ENCODE measurements around the gene VPS13C.

Gene VPS13C

DNA sequence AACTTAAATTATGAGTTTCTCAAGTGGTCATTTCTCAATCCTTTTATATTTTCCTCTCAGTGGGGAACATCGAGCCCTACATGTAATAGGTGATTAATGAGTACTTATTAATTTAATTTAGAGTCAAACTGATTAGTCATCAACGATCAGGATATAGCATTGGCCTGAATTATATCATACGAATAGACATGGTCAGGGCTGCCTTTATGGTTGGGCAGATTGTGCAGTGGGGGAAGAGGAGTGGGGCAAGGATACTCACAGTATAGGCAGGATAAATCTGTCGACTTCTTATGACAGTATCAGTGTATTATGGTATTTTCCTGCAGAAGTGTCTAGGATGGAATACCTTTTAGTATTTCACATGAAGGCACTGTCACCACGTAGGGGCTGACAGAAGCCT lies 33.6 kb upstream of the VPS13C start:
- Histone ChIP-seq H2AK5ac (ENCODE audit: low read length) (no peak overlapping the region), H2BK15ac (replicated peaks; ENCODE audit: low read depth) (no peak overlapping the region), H4K8ac (ENCODE audit: low read depth, low read length) (no peak overlapping the region), H3K36me3 (ENCODE audit: control insufficient read depth, insufficient read depth, low read length) (no peaks in the 10 kb centered on the region), H3K4me2 (ENCODE audit: low read length) (no peak overlapping the region), H2BK120ac (ENCODE audit: low read depth, low read length) (no peak overlapping the region), H3K4me3 (ENCODE audit: low read length) (no peak overlapping the region), H2BK5ac (ENCODE audit: low read length) (no peak overlapping the region), H3K4me1 (ENCODE audit: control insufficient read depth, low read depth, low read length) (no peaks in the 10 kb centered on the region), H3K56ac (ENCODE audit: low read length) (no peak overlapping the region), H3K79me1 (ENCODE audit: low read length) (no peaks in the 10 kb centered on the region), H3K9ac (ENCODE audit: low read length) (no peak overlapping the region), H3K18ac (ENCODE audit: low read length) (no peak overlapping the region), H4K5ac (ENCODE audit: low read length) (no peak overlapping the region), H3K27ac (ENCODE audit: low read depth, low read length) (no peak overlapping the region), H3K79me2 (ENCODE audit: control insufficient read depth, insufficient read depth, low read length) (no peaks in the 10 kb centered on the region), H3K4ac (ENCODE audit: low read depth, low read length) (no peak overlapping the region), H3K27me3 (ENCODE audit: insufficient read depth, low read length, poor library complexity) (no peaks in the 10 kb centered on the region), H3K23ac (ENCODE audit: low read length) (no peak overlapping the region)
- no CpG with 5 or more reads among the region's 5 CpGs for WGBS (ENCODE audit: extremely low coverage, insufficient coverage, low lambda C conversion rate)
- no peak for DNase-seq

DNA sequence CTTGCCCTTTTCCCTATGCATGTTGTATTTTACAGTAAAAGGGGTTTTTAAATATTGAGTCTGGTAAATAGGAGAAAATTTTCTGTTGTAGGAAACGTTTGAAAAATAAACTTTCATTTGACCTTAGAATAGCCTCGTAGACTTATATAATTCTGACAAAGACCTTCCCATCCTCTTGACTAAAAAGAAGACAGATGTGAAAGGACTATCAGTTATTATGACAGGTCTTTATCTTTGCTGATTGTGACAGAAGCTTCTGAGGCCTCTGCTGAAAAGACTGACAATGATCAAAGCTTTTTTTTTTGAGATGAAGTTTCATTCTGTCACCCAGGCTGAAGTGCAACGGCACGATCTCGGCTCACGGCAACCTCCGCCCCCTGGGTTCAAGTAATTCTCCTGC lies 30.7 kb upstream of the VPS13C start:
- Histone ChIP-seq H2BK15ac (replicated peaks; ENCODE audit: low read depth) (no peak overlapping the region), H2AK5ac (ENCODE audit: low read length) (no peak overlapping the region), H3K79me1 (ENCODE audit: low read length) (no peaks in the 10 kb centered on the region), H2BK120ac (ENCODE audit: low read depth, low read length) (no peak overlapping the region), H3K79me2 (ENCODE audit: control insufficient read depth, insufficient read depth, low read length) (no peaks in the 10 kb centered on the region), H4K5ac (ENCODE audit: low read length) (no peak overlapping the region), H3K27me3 (ENCODE audit: insufficient read depth, low read length, poor library complexity) (no peaks in the 10 kb centered on the region), H3K23ac (ENCODE audit: low read length) (no peak overlapping the region), H3K36me3 (ENCODE audit: control insufficient read depth, insufficient read depth, low read length) (no peaks in the 10 kb centered on the region), H3K18ac (ENCODE audit: low read length) (no peak overlapping the region), H3K9ac (ENCODE audit: low read length) (no peak overlapping the region), H3K4me1 (ENCODE audit: control insufficient read depth, low read depth, low read length) (no peaks in the 10 kb centered on the region), H3K27ac (ENCODE audit: low read depth, low read length) (no peak overlapping the region), H3K4me2 (ENCODE audit: low read length) (no peak overlapping the region), H3K4me3 (ENCODE audit: low read length) (no peak overlapping the region), H2BK5ac (ENCODE audit: low read length) (no peak overlapping the region), H3K4ac (ENCODE audit: low read depth, low read length) (no peak overlapping the region), H3K56ac (ENCODE audit: low read length) (no peak overlapping the region), H4K8ac (ENCODE audit: low read depth, low read length) (no peak overlapping the region)
- no CpG with 5 or more reads among the region's 7 CpGs for WGBS (ENCODE audit: extremely low coverage, insufficient coverage, low lambda C conversion rate)
- no peak for DNase-seq

DNA sequence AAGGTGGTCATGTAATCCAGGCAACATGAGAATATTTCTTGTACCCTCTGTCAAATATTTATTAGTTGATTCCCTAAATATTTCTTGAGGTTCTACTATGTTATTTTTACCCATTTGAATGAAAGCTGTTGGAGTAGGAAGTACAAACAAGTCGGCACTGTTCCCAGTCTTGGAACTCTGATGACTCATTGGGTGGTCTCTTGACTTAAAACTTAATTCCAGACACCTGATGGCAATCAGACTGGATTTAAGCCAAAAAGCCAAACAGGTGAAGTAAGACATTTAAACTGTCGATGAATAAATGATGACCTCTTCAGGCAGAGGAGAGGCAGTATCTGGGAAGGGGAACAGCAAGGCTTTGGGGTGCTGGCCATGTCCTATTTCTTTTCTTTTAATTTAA lies 29.4 kb upstream of the VPS13C start:
- Histone ChIP-seq H3K18ac (ENCODE audit: low read length) (no peak overlapping the region), H3K79me1 (ENCODE audit: low read length) (no peaks in the 10 kb centered on the region), H2BK120ac (ENCODE audit: low read depth, low read length) (no peak overlapping the region), H3K56ac (ENCODE audit: low read length) (no peak overlapping the region), H3K79me2 (ENCODE audit: control insufficient read depth, insufficient read depth, low read length) (no peaks in the 10 kb centered on the region), H3K27ac (ENCODE audit: low read depth, low read length) (no peak overlapping the region), H3K4me1 (ENCODE audit: control insufficient read depth, low read depth, low read length) (no peaks in the 10 kb centered on the region), H3K27me3 (ENCODE audit: insufficient read depth, low read length, poor library complexity) (no peaks in the 10 kb centered on the region), H3K4ac (ENCODE audit: low read depth, low read length) (no peak overlapping the region), H3K4me2 (ENCODE audit: low read length) (no peak overlapping the region), H2BK15ac (replicated peaks; ENCODE audit: low read depth) (no peak overlapping the region), H3K23ac (ENCODE audit: low read length) (no peak overlapping the region), H3K4me3 (ENCODE audit: low read length) (no peak overlapping the region), H2BK5ac (ENCODE audit: low read length) (no peak overlapping the region), H3K9ac (ENCODE audit: low read length) (no peak overlapping the region), H2AK5ac (ENCODE audit: low read length) (no peak overlapping the region), H4K5ac (ENCODE audit: low read length) (no peak overlapping the region), H4K8ac (ENCODE audit: low read depth, low read length) (no peak overlapping the region), H3K36me3 (ENCODE audit: control insufficient read depth, insufficient read depth, low read length) (no peaks in the 10 kb centered on the region)
- no peak for DNase-seq
- no CpG with 5 or more reads among the region's 2 CpGs for WGBS (ENCODE audit: extremely low coverage, insufficient coverage, low lambda C conversion rate)

DNA sequence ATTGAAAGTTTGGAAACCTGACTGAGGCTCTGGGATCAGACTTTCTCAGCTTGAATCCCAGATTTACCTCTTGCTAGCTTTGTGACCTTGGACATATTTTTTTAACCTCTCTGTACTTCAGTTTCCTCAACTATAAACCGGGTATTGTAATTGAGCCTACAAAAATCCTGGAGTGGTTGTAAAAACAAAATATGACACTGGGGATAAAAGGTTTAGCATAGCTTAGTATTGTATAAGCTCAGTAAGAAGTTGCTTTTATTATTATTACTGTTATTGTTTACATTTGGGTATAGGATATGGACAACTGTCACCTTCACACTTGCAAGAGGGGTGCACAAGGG lies 28.1 kb upstream of the VPS13C start:
- Histone ChIP-seq H2BK120ac (ENCODE audit: low read depth, low read length) (no peak overlapping the region), H2BK5ac (ENCODE audit: low read length) (no peak overlapping the region), H4K8ac (ENCODE audit: low read depth, low read length) (no peak overlapping the region), H4K5ac (ENCODE audit: low read length) (no peak overlapping the region), H3K4me1 (ENCODE audit: control insufficient read depth, low read depth, low read length) (no peaks in the 10 kb centered on the region), H3K27ac (ENCODE audit: low read depth, low read length) (no peak overlapping the region), H3K79me2 (ENCODE audit: control insufficient read depth, insufficient read depth, low read length) (no peaks in the 10 kb centered on the region), H3K4me2 (ENCODE audit: low read length) (no peak overlapping the region), H3K4me3 (ENCODE audit: low read length) (no peak overlapping the region), H3K79me1 (ENCODE audit: low read length) (no peaks in the 10 kb centered on the region), H3K18ac (ENCODE audit: low read length) (no peak overlapping the region), H3K4ac (ENCODE audit: low read depth, low read length) (no peak overlapping the region), H3K23ac (ENCODE audit: low read length) (no peak overlapping the region), H3K56ac (ENCODE audit: low read length) (no peak overlapping the region), H3K27me3 (ENCODE audit: insufficient read depth, low read length, poor library complexity) (no peaks in the 10 kb centered on the region), H3K9ac (ENCODE audit: low read length) (no peak overlapping the region), H2BK15ac (replicated peaks; ENCODE audit: low read depth) (no peak overlapping the region), H3K36me3 (ENCODE audit: control insufficient read depth, insufficient read depth, low read length) (no peaks in the 10 kb centered on the region), H2AK5ac (ENCODE audit: low read length) (no peak overlapping the region)
- WGBS (ENCODE audit: extremely low coverage, insufficient coverage, low lambda C conversion rate): no CpG with 5 or more reads among the region's 1 CpG
- DNase-seq: no peak

DNA sequence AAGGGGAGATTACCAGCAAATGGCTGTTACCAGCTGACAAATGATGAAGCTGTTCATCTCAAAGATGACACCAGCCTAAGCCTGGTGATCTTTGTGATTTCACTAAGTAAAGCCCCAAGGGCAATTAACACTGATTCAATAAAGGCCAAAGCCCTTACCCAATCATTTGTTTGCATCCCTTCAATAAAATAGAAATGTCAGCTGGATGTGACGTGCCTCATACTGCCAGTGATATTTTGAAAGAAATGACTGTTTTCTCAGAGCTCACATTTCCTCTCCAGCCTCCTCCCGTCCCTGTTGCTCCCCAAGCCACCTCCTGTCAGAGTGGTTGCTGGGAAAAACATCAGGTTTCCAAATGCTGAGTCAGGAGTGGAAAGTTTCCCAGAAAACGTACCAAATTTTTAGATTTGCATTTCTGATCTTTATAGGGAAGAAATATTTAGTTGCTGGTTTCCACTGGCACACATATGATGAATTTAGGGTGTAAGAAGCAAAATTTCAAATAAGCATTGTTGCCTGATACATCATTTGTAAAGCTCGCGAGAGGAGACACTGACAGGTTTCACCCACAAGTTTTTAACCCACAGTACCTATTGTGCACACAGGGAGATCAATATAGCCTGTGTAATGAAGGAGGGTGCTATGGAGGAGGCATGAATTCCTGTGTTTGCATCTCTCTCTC lies 27.6 kb upstream of the VPS13C start:
- Histone ChIP-seq H3K27me3 (ENCODE audit: insufficient read depth, low read length, poor library complexity) (no peaks in the 10 kb centered on the region), H3K4me1 (ENCODE audit: control insufficient read depth, low read depth, low read length) (no peaks in the 10 kb centered on the region), H2BK120ac (ENCODE audit: low read depth, low read length) (no peak overlapping the region), H3K9ac (ENCODE audit: low read length) (no peak overlapping the region), H3K79me2 (ENCODE audit: control insufficient read depth, insufficient read depth, low read length) (no peaks in the 10 kb centered on the region), H3K79me1 (ENCODE audit: low read length) (no peaks in the 10 kb centered on the region), H3K36me3 (ENCODE audit: control insufficient read depth, insufficient read depth, low read length) (no peaks in the 10 kb centered on the region), H3K23ac (ENCODE audit: low read length) (no peak overlapping the region), H2BK5ac (ENCODE audit: low read length) (no peak overlapping the region), H2BK15ac (replicated peaks; ENCODE audit: low read depth) (no peak overlapping the region), H3K4ac (ENCODE audit: low read depth, low read length) (no peak overlapping the region), H3K4me3 (ENCODE audit: low read length) (no peak overlapping the region), H2AK5ac (ENCODE audit: low read length) (no peak overlapping the region), H4K8ac (ENCODE audit: low read depth, low read length) (no peak overlapping the region), H3K18ac (ENCODE audit: low read length) (no peak overlapping the region), H4K5ac (ENCODE audit: low read length) (no peak overlapping the region), H3K56ac (ENCODE audit: low read length) (no peak overlapping the region), H3K4me2 (ENCODE audit: low read length) (no peak overlapping the region), H3K27ac (ENCODE audit: low read depth, low read length) (no peak overlapping the region)
- WGBS (ENCODE audit: extremely low coverage, insufficient coverage, low lambda C conversion rate): no CpG with 5 or more reads among the region's 5 CpGs
- DNase-seq: no peak

DNA sequence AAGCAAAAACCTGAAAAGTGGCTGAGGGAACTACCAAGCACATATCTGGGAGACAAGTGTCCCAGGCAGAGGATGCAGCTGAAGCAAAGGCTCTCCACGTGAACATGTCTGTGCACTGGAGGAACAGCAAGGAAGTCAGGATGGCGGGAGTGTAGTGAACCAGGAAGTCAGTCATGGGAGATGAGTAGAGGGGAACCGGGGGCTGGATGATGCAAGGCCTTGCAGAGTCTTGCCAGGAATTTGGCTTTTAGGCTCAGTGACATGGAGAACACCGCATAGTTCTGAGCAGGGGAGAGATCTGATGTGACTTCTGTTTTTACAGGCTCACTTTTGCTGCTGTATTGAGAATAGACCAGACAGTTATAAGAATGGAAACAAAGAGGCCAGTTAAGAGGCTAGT lies 25.5 kb upstream of the VPS13C start:
- H3K56ac ChIP-seq (ENCODE audit: low read length): no peak overlapping the region
- no CpG with 5 or more reads among the region's 4 CpGs for WGBS (ENCODE audit: extremely low coverage, insufficient coverage, low lambda C conversion rate)

More for the DNA sequence above, 25.5 kb upstream of the VPS13C start:
- peak; percentile 37 for DNase-seq
- Histone ChIP-seq H3K23ac (ENCODE audit: low read length) (no peak overlapping the region), H3K27me3 (ENCODE audit: insufficient read depth, low read length, poor library complexity) (no peaks in the 10 kb centered on the region), H3K4me3 (ENCODE audit: low read length) (no peak overlapping the region), H2BK5ac (ENCODE audit: low read length) (no peak overlapping the region), H2BK120ac (ENCODE audit: low read depth, low read length) (no peak overlapping the region), H3K79me1 (ENCODE audit: low read length) (no peaks in the 10 kb centered on the region), H3K9ac (ENCODE audit: low read length) (no peak overlapping the region), H2BK15ac (replicated peaks; ENCODE audit: low read depth) (no peak overlapping the region), H2AK5ac (ENCODE audit: low read length) (no peak overlapping the region), H3K18ac (ENCODE audit: low read length) (no peak overlapping the region), H3K27ac (ENCODE audit: low read depth, low read length) (no peak overlapping the region), H3K4ac (ENCODE audit: low read depth, low read length) (no peak overlapping the region), H4K5ac (ENCODE audit: low read length) (no peak overlapping the region), H3K36me3 (ENCODE audit: control insufficient read depth, insufficient read depth, low read length) (no peaks in the 10 kb centered on the region), H3K79me2 (ENCODE audit: control insufficient read depth, insufficient read depth, low read length) (no peaks in the 10 kb centered on the region), H3K4me2 (ENCODE audit: low read length) (no peak overlapping the region), H4K8ac (ENCODE audit: low read depth, low read length) (no peak overlapping the region), H3K4me1 (ENCODE audit: control insufficient read depth, low read depth, low read length) (no peaks in the 10 kb centered on the region)
